GM13977 (cell line): ENCODE results near the gene RIPOR2.
"Not testable (repeated sequence)": the region's sequence is repeated elsewhere in the genome, so short reads cannot be mapped to it uniquely, and the experiment has no call there.

Experiments
- DNase-seq: peaks from one replicate; pipeline ENCODE4 v3.0.0; 2012; ENCODE audit warnings: low spot score
- in situ Hi-C: fragments of 300-500 bp; cut with MboI; formaldehyde crosslinking; loops from one replicate; pipeline ENCODE4 v1.12.0; 2022; ENCODE audit warnings: low sequenced_read_pairs, low pct_unique_long_range_greater_than_20kb, mixed read lengths, inconsistent platforms; ENCODE audit not compliant: unreplicated experiment
- TF ChIP-seq, protein P1 (sequence below): IDR thresholded peaks from 2 replicates; pipeline ENCODE4 v1.5.1; 2012; ENCODE audit warnings: mild to moderate bottlenecking, control low read depth; ENCODE audit not compliant: insufficient read depth; ENCODE audit errors: extremely low read depth, missing control alignments

Gene RIPOR2

DNA sequence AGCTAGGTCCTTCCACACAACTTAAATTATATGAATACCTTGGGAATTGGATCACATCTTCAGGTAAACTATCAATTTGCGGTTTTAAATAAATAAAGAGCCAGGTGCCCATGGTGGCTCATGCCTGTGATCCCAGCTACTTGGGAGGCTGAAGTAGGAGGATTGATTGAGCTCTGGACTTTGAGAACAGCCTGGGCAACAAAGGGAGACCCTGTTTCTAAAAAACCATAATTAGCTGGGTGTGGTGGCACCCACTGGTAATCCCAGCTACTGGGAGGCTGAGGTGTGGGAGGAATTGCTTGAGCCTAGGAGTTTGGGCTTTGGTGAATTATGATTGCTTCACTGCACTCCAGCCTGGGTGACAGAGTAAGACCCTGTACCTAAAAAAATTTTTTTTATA, 157.6 kb downstream of the RIPOR2 start:
- DNase-seq, result no peak
- in situ Hi-C loops, result loop anchor here (10.0 kb wide), 1 partner anchor 63 kb away; the partner anchor contains the start of gene C6orf62
- TF ChIP-seq, protein P1, sequence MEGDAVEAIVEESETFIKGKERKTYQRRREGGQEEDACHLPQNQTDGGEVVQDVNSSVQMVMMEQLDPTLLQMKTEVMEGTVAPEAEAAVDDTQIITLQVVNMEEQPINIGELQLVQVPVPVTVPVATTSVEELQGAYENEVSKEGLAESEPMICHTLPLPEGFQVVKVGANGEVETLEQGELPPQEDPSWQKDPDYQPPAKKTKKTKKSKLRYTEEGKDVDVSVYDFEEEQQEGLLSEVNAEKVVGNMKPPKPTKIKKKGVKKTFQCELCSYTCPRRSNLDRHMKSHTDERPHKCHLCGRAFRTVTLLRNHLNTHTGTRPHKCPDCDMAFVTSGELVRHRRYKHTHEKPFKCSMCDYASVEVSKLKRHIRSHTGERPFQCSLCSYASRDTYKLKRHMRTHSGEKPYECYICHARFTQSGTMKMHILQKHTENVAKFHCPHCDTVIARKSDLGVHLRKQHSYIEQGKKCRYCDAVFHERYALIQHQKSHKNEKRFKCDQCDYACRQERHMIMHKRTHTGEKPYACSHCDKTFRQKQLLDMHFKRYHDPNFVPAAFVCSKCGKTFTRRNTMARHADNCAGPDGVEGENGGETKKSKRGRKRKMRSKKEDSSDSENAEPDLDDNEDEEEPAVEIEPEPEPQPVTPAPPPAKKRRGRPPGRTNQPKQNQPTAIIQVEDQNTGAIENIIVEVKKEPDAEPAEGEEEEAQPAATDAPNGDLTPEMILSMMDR, result no peak

DNA sequence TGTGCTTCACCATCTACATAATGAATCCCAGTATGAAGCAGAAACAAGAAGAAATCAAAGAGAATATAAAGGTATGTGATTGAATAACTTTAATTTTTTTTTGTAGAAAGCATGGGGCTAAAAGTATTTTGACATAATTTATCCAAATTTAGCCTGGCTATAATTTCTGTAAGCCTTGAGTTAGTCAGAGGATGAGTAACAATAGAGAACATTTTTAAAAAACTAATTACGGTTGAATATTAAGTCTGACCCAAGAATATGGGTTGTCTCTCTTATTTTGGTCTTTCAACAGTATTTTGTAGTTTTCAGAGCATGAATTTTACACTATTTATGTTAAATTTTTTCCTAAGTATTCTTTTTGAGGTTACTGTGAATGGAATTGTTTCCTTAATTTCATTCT, 158.5 kb downstream of the RIPOR2 start:
- TF ChIP-seq, protein P1, result no peak
- DNase-seq, result no peak
- in situ Hi-C loops, result loop anchor here (10.0 kb wide), 1 partner anchor 62 kb away; the partner anchor contains the start of gene C6orf62

DNA sequence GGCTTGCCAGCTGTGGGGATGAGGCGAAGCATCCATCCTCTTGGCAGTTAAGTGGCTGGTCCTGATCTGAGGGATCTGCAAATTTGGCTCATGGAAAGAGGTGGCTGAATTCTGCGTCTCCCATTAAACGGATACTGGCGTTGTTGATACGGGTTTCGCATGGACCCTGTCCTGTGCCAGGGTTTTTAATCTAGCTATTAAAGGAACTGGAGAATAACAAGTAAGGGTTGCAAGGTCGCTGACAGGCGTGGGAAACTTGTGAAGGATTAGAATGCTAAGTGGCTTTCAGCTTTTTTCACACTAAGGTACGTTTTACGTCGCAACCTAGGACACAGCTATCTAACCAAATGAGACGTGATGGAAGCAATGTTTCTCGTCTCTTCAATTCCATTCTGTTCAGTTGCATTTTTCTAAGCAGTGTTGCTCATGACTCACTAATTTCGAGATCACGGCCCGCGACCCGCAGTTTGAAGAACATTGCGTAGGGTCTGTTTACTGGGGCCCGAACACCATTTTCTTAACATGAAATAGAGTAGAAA, 160.2 kb downstream of the RIPOR2 start:
- in situ Hi-C loops, result loop anchor here (10.0 kb wide), 1 partner anchor 61 kb away; the partner anchor contains the start of gene C6orf62
- TF ChIP-seq, protein P1, result no peak
- peak; percentile 26 for DNase-seq

DNA sequence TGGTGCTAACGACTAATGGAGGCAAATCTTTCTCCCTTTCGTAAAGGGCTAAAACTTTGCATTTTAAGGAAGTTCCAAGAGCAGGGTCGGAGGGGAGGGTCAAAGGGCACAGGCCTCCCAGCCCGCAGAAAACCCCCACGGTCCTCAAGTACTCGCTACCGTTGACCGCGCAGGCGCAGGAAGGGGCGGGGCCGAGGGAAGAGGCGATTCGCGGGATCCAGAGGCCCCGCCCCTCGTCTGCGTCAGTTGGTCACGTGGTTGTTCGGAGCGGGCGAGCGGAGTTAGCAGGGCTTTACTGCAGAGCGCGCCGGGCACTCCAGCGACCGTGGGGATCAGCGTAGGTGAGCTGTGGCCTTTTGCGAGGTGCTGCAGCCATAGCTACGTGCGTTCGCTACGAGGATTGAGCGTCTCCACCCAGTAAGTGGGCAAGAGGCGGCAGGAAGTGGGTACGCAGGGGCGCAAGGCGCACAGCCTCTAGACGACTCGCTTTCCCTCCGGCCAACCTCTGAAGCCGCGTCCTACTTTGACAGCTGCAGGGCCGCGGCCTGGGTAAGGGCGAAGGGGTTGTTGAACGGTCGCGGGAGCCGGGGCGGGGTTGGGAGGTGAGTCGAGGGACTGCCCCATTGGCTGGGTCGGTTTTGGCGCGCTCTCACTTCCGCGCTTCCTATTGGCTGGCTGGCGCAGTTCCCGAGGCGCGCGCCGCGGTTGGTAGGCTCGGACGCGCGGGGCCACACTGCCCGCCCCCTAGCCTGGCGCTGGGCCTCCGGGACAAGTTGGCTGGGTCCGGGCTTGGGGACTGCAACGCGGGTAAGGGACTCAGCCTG, 160.9 kb downstream of the RIPOR2 start, which contains the start of gene GMNN:
TSS of gene GMNN (plus strand) at position 242 of the 824 bp plus-strand sequence. CDS start 2,310 bp downstream, outside the sequence.
- in situ Hi-C loops, result loop anchor here (10.0 kb wide), 1 partner anchor 60 kb away; the partner anchor contains the start of gene C6orf62
- peak; percentile 94 for DNase-seq
- TF ChIP-seq, protein P1, result no peak

DNA sequence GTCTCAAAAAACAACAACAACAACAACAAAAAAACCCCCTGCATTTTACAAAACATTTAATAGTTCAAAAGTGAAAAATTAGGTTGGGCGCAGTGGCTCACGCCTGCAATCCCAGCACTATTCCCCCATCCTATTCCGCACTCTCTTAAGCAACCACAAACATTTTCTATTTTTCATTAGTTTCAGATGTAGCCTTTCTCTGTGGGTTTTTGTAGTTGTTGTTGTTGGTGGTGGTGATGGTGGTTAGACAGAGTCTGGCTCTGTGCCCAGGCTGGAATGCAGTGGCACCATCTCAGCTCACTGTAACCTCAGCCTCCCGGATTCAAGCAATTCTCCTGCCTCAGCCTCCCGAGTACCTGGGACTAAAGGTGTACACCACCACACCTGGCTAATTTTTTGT, 167.4 kb downstream of the RIPOR2 start:
- DNase-seq, result no peak
- TF ChIP-seq, protein P1, result no peak
- in situ Hi-C loops, result loop anchor here (10.0 kb wide), 1 partner anchor 184 kb away; no protein-coding TSS in a partner anchor

DNA sequence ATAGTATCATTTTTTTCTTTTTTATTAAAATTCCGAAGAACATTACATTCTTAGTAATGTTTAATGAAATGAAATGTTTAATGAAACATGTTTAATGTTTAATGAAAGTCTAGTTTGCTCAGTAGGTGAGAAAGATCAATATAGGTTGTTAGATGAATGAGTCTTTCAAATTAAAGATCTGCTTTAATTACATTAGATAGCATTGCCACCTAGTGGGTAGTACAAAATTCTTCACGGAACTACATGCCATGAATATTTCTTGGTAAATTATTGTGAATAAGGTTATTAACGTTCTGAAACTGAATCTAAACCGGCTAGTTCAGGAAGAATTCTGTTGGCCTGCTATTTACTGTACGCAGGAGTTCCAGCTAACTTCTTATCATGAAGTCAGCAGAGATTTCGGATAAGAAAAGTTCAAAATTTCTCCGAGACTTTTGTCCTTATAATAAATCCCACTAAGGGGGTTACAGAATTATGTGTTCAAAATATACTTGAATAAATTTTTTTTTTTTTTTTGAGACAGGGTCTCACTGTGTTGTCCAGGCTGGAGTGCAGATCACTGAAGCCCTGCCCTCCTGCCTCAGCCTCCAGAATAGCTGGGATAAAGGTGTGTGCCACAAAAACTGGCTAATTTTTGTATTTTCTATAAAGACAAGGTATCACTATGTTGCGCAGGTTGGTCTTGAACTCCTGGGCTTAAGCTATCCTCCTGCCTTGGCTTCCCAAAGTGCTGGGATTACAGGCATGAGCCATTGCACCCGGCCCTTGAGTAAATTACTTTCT, 168.9 kb downstream of the RIPOR2 start:
- TF ChIP-seq, protein P1, result peak; percentile 44
- peak; percentile 82 for DNase-seq
- in situ Hi-C loops, result loop anchor here (10.0 kb wide), 1 partner anchor 182 kb away; no protein-coding TSS in a partner anchor

DNA sequence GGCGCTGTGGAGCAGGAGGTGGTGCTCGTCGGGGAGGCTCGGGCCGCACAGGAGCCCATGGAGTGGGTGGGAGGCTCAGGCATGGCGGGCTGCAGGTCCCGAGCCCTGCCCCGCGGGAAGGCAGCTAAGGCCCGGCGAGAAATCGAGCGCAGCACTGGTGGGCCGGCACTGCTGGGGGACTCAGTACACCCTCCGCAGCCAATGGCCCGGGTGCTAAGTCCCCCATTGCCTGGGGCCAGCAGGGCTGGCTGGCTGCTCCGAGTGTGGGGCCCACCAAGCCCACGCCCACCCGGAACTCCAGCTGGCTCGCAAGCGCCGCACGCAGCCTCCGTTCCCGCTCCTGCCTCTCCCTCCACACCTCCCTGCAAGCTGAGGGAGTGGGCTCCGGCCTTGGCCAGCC, 169.8 kb downstream of the RIPOR2 start:
- DNase-seq, result not testable (repeated sequence)
- in situ Hi-C loops, result loop anchor here (10.0 kb wide), 1 partner anchor 181 kb away; no protein-coding TSS in a partner anchor

DNA sequence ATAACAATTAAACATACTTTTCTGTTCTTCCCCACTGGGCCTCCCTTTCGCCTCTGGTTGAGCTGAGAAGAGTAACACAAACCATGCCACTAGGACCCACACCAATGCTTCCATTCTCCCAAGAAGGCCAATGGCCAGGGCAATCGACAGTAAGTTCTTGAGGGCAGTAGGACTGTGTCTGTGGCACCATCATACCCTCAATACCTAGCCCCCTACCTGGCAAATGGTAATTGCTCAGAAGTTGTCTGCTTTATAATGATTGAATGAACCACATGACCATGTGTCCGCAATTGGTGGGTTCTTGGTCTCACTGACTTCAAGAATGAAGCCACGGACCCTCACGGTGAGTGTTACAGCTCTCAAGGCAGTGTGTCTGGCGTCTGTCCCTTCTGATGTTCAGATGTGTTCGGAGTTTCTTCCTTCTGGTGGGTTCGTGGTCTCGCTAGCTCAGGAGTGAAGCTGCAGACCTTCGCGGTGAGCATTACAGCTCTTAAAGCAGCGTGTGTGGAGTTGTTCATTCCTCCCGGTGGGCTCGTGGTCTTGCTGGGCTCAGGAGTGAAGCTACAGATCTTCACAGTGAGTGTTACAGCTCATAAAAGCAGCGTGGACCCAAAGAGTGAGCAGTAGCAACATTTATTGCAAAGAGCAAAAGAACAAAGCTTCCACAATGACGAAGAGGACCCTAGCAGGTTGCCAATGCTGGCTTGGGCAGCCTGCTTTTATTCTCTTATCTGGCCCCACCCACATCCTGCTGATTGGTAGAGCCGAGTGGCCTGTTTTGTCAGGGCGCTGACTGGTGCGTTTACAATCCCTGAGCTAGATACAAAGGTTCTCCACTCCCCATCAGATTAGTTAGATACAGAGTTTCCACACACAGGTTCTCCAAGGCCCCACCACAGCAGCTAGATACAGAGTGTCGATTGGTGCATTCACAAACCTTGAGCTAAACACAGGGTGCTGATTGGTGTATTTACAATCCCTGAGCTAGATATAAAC, 170.6 kb downstream of the RIPOR2 start:
- in situ Hi-C loops, result loop anchor here (10.0 kb wide), 1 partner anchor 180 kb away; no protein-coding TSS in a partner anchor
- not testable (repeated sequence) for DNase-seq
